IMR-90 (cell line): ENCODE measurements around the gene VHLL. TPM values are rescaled to one million over a fixed set of nuclear protein-coding genes. Genes with fewer than 3 reads are reported as not detected.

Source experiments
- ATAC-seq: fragments of 200-7000 bp; cut with Tn5 transposase; 2 replicates; pipeline ENCODE4 v1.9.1; 2020; ENCODE audit warnings: low read depth, mild to moderate bottlenecking, moderate library complexity
- BruUV-seq: library from RNA; stranded (reverse); fragments of 400-500 nt; replicated peaks from 2 replicates; lab custom pipeline; 2021; lab: Mats Ljungman, UMichigan
- CTCF ChIA-PET: fragments of 300-600 bp; formaldehyde crosslinking; extraction: SDS; loops from one replicate; lab custom pipeline; 2021; ENCODE audit warnings: antibody characterized with exemption; lab: Yijun Ruan, JAX
- POLR2A ChIA-PET: fragments of 300-600 bp; sonication (Branson Sonifier 250); formaldehyde crosslinking; loops from one replicate; lab custom pipeline; 2022; ENCODE audit warnings: antibody characterized with exemption; ENCODE audit not compliant: unreplicated experiment; lab: Charles Lee
- DNase-seq: peaks from one replicate; pipeline ENCODE4 v3.0.0; 2013
- H2AFZ ChIP-seq: replicated peaks from 2 replicates; pipeline ENCODE3; 2013; ENCODE audit warnings: low read length, mild to moderate bottlenecking; ENCODE audit not compliant: poor library complexity
- H2AK5ac ChIP-seq: 2 replicates; pipeline ENCODE4 v1.6.1; 2013; ENCODE audit warnings: low read depth, low read length, inconsistent platforms
- H2AK9ac ChIP-seq: replicated peaks from 2 replicates; pipeline ENCODE3; 2013; ENCODE audit warnings: mild to moderate bottlenecking, low read depth, low read length, moderate library complexity; ENCODE audit not compliant: poor library complexity
- H2BK120ac ChIP-seq: 2 replicates; pipeline ENCODE4 v1.6.1; 2013; ENCODE audit warnings: low read depth, low read length, inconsistent platforms
- H2BK15ac ChIP-seq: 3 replicates; pipeline ENCODE4 v1.6.1; 2013; ENCODE audit warnings: low read depth, low read length, inconsistent platforms
- H2BK20ac ChIP-seq: 2 replicates; pipeline ENCODE4 v1.6.1; 2013; ENCODE audit warnings: low read depth, mild to moderate bottlenecking, inconsistent platforms, low read length, moderate library complexity
- H2BK5ac ChIP-seq: 2 replicates; pipeline ENCODE4 v1.6.1; 2013; ENCODE audit warnings: mild to moderate bottlenecking, low read depth, low read length, inconsistent platforms; ENCODE audit not compliant: poor library complexity, severe bottlenecking
- H3K14ac ChIP-seq: replicated peaks from 2 replicates; pipeline ENCODE4 v1.6.1; 2013; ENCODE audit warnings: low read depth, low read length, inconsistent platforms
- H3K18ac ChIP-seq: 2 replicates; pipeline ENCODE4 v1.6.1; 2013; ENCODE audit warnings: low read depth, low read length, control low read depth
- H3K23ac ChIP-seq: 2 replicates; pipeline ENCODE4 v1.6.1; 2013; ENCODE audit warnings: low read depth, low read length, inconsistent platforms
- H3K27ac ChIP-seq: 2 replicates; pipeline ENCODE4 v1.5.1; 2013; ENCODE audit warnings: mild to moderate bottlenecking, control low read depth, low read length; ENCODE audit not compliant: insufficient read depth
- H3K27me3 ChIP-seq: 2 replicates; pipeline ENCODE4 v1.6.1; 2013; ENCODE audit warnings: low read length; ENCODE audit not compliant: control insufficient read depth, insufficient read depth
- H3K36me3 ChIP-seq: 2 replicates; pipeline ENCODE4 v1.6.1; 2013; ENCODE audit warnings: low read length, mixed read lengths; ENCODE audit not compliant: control insufficient read depth, insufficient read depth
- H3K4ac ChIP-seq: 2 replicates; pipeline ENCODE4 v1.6.1; 2013; ENCODE audit warnings: low read depth, low read length, inconsistent platforms
- H3K4me1 ChIP-seq: 2 replicates; pipeline ENCODE4 v1.6.1; 2013; ENCODE audit warnings: low read length, mixed read lengths; ENCODE audit not compliant: control insufficient read depth, insufficient read depth
- H3K4me2 ChIP-seq: 2 replicates; pipeline ENCODE4 v1.6.1; 2013; ENCODE audit warnings: low read depth, mild to moderate bottlenecking, control low read depth, low read length, moderate library complexity
- H3K4me3 ChIP-seq: 2 replicates; pipeline ENCODE4 v1.5.1; 2013; ENCODE audit warnings: low read depth, mild to moderate bottlenecking, control low read depth, low read length, moderate library complexity; ENCODE audit not compliant: insufficient read depth
- H3K56ac ChIP-seq: 2 replicates; pipeline ENCODE4 v1.6.1; 2013; ENCODE audit warnings: low read length, inconsistent platforms; ENCODE audit not compliant: insufficient read depth; ENCODE audit errors: extremely low read depth
- H3K79me1 ChIP-seq, 2 experiments: 2 replicates each; pipeline ENCODE4 v1.6.1; 2013; ENCODE audit warnings: low read length in 2 of 2, inconsistent platforms in 1 of 2, low read depth in 1 of 2
- H3K9ac ChIP-seq: 2 replicates; pipeline ENCODE4 v1.6.1; 2013; ENCODE audit warnings: low read depth, low read length, control low read depth
- H3K9me1 ChIP-seq: 2 replicates; pipeline ENCODE4 v1.6.1; 2013; ENCODE audit warnings: low read length, inconsistent platforms; ENCODE audit not compliant: insufficient read depth
- H3K9me3 ChIP-seq: 2 replicates; pipeline ENCODE4 v1.6.1; 2013; ENCODE audit warnings: low read length; ENCODE audit not compliant: control insufficient read depth, insufficient read depth
- H4K20me1 ChIP-seq: 2 replicates; pipeline ENCODE4 v1.6.1; 2013; ENCODE audit warnings: low read length, inconsistent platforms; ENCODE audit not compliant: insufficient read depth
- H4K5ac ChIP-seq: 2 replicates; pipeline ENCODE4 v1.6.1; 2013; ENCODE audit warnings: mild to moderate bottlenecking, low read depth, low read length, control low read depth
- H4K8ac ChIP-seq, 2 experiments: 2 replicates each; pipeline ENCODE4 v1.6.1; 2013; ENCODE audit warnings: low read depth in 2 of 2, low read length in 2 of 2, control low read depth in 1 of 2, inconsistent platforms in 1 of 2
- H4K91ac ChIP-seq: 2 replicates; pipeline ENCODE4 v1.6.1; 2013; ENCODE audit warnings: low read depth, low read length, inconsistent platforms; ENCODE audit not compliant: insufficient read depth
- CHD1 ChIP-seq: IDR thresholded peaks from 2 replicates; pipeline ENCODE4 v1.6.1; 2012; ENCODE audit warnings: low read depth, low read length, improper control_type of control experiment
- FOS ChIP-seq: fragments of 150-350 bp; IDR thresholded peaks from 2 replicates; pipeline ENCODE4 v1.6.1; 2016; ENCODE audit warnings: low read depth, low read length
- RFX5 ChIP-seq: IDR thresholded peaks from 2 replicates; pipeline ENCODE4 v1.8.0; 2012; ENCODE audit warnings: low read depth, mild to moderate bottlenecking, low read length, moderate library complexity
- SMC3 ChIP-seq: fragments of 150-350 bp; IDR thresholded peaks from 2 replicates; pipeline ENCODE4 v1.6.1; 2016; ENCODE audit warnings: low read depth, mild to moderate bottlenecking, antibody characterized with exemption, low read length, moderate library complexity
- WGBS, 2 experiments: methylation state at CpG; one replicate each; pipeline versions ENCODE4 v1.1.5 to v1.1.7; 2013; ENCODE audit warnings: missing lambda C conversion rate in 2 of 2; ENCODE audit not compliant: insufficient read length in 1 of 2; ENCODE audit errors: extremely low coverage in 2 of 2; 5-methylcytosine and 5-hydroxymethylcytosine counted together
- dilution Hi-C: fragments of 300-500 bp; cut with HindIII; formaldehyde crosslinking; loops from one replicate; pipeline ENCODE4 v1.14.3; 2018; ENCODE audit warnings: low sequenced_read_pairs; ENCODE audit not compliant: unreplicated experiment
- in situ Hi-C: fragments of 300-500 bp; cut with MboI; formaldehyde crosslinking; loops from 3 replicates; pipeline ENCODE4 v1.14.3; 2019; ENCODE audit warnings: low sequenced_read_pairs, inconsistent platforms, mixed read lengths
- intact Hi-C: fragments of 100-400 bp; cut with micrococcal nuclease; formaldehyde crosslinking; loops from 2 replicates; pipeline ENCODE4 v1.10.0; 2022
- polyA plus RNA-seq, 3 experiments: library from polyadenylated mRNA; depleted of rRNA; stranded (reverse); fragments of >200 nt; gene quantifications; 2 replicates each; pipeline ENCODE4 v1.2.3, GENCODE V29; 2012; ENCODE audit warnings: low replicate concordance in 1 of 3
- total RNA-seq: library from RNA; depleted of rRNA; stranded (reverse); fragments of >200 nt; gene quantifications from 2 replicates; pipeline ENCODE4 v1.2.3, GENCODE V29; 2012
- TF ChIP-seq, protein P1 (sequence below): fragments of 150-350 bp; IDR thresholded peaks from 2 replicates; pipeline ENCODE4 v1.6.1; 2017; ENCODE audit warnings: mild to moderate bottlenecking, antibody characterized with exemption, low read length, low read depth

The VHLL gene
- total and polyA plus RNA-seq, 2 of the 4 experiments (the other 2 are of a cell fraction) = not detected

DNA sequence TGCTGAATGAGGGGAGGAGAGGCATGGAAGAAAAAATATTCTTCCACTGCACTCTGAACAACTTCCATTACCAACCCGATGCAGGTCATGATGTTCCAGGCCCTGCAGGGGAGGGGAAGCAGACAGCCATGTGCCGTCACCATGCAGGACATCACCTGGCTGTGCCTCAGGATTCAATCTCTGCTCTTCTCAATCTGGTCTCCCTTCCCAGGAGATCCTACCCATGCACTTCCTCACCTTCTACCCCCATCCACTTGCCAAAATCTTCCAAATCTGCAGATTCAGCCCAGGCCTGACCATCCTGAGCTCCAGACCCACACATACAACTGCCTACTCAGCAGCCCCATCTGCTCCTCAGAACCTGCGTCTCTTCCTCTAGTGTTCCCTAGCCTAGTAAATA lies 45.5 kb downstream of the VHLL start:
- Histone ChIP-seq H3K27ac (no peak overlapping the region), H4K91ac (no peak overlapping the region), H3K14ac (no peak overlapping the region), H4K5ac (no peak overlapping the region), H3K4ac (no peak overlapping the region), H2BK5ac (no peak overlapping the region), H2AFZ (no peak overlapping the region), H3K23ac (no peak overlapping the region), H4K8ac (no peak overlapping the region), H3K79me1 (peaks cover 6 to 16% of the 10 kb centered on the region in 2 experiments; a peak in 3 of 4 replicates), H3K9me3 (no peaks in the 10 kb centered on the region), H3K4me2 (no peak overlapping the region), H2BK120ac (no peak overlapping the region), H3K36me3 (peaks cover 74% of the 10 kb centered on the region), H3K4me3 (no peak overlapping the region), H3K18ac (no peak overlapping the region), H2BK20ac (no peak overlapping the region), H3K56ac (no peak overlapping the region), H3K9me1 (no peaks in the 10 kb centered on the region), H3K27me3 (no peaks in the 10 kb centered on the region), H3K4me1 (no peaks in the 10 kb centered on the region), H2BK15ac (no peak overlapping the region), H3K9ac (no peak overlapping the region), H2AK9ac (peak overlapping the region; percentile 13), H4K20me1 (0 out of 2 replicates have a peak, but pooled peaks cover 3% of the 10 kb centered on the region), H2AK5ac (no peak overlapping the region)
- DNase-seq (no peak), ATAC-seq (no peak)
- intact Hi-C loops (no loop called here), in situ Hi-C loops (no loop called here), dilution Hi-C loops (no loop called here)
- ChIA-PET CTCF (no interaction called here), POLR2A (no interaction called here)
- TF ChIP-seq CHD1 (no peak), RFX5 (no peak), FOS (no peak), SMC3 (no peak)
- TF ChIP-seq, protein P1, sequence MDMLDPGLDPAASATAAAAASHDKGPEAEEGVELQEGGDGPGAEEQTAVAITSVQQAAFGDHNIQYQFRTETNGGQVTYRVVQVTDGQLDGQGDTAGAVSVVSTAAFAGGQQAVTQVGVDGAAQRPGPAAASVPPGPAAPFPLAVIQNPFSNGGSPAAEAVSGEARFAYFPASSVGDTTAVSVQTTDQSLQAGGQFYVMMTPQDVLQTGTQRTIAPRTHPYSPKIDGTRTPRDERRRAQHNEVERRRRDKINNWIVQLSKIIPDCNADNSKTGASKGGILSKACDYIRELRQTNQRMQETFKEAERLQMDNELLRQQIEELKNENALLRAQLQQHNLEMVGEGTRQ = no peak
- BruUV-seq = no TSS peak
- 100% methylated on average over 2 of the region's 3 CpGs; no CpG with 5 or more reads in 1 of the 2 experiments for WGBS, 2 experiments
